Astrocyte (in vitro differentiated cells and primary cell): ENCODE data around the gene GALNT17.

Experiments used
- EZH2 ChIP-seq: IDR thresholded peaks from 2 replicates; pipeline ENCODE4 v1.6.1; 2012; ENCODE audit warnings: mild to moderate bottlenecking, low read length, inconsistent platforms; ENCODE audit not compliant: insufficient read depth
- TF ChIP-seq, protein P1 (sequence below): IDR thresholded peaks from 2 replicates; pipeline ENCODE4 v1.5.1; 2011; ENCODE audit warnings: low read depth, mild to moderate bottlenecking, inconsistent platforms, low read length, moderate library complexity; ENCODE audit not compliant: insufficient read depth

- no peak for TF ChIP-seq EZH2
- TF ChIP-seq, protein P1, sequence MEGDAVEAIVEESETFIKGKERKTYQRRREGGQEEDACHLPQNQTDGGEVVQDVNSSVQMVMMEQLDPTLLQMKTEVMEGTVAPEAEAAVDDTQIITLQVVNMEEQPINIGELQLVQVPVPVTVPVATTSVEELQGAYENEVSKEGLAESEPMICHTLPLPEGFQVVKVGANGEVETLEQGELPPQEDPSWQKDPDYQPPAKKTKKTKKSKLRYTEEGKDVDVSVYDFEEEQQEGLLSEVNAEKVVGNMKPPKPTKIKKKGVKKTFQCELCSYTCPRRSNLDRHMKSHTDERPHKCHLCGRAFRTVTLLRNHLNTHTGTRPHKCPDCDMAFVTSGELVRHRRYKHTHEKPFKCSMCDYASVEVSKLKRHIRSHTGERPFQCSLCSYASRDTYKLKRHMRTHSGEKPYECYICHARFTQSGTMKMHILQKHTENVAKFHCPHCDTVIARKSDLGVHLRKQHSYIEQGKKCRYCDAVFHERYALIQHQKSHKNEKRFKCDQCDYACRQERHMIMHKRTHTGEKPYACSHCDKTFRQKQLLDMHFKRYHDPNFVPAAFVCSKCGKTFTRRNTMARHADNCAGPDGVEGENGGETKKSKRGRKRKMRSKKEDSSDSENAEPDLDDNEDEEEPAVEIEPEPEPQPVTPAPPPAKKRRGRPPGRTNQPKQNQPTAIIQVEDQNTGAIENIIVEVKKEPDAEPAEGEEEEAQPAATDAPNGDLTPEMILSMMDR, result no peak
These were observed 435.0 kb downstream of the GALNT17 start for GRCh38 chr7:71566991-71567390.
